ENCODE data around the gene LIF. TPM values are rescaled to one million over a fixed set of nuclear protein-coding genes. Genes with fewer than 3 reads are reported as not detected.

LIF gene
- total RNA-seq, 2 experiments from 2014 or later: 508 to 564 TPM

GRCh38 chr22:30198152-30198825 is 48.3 kb downstream of the LIF start:
- no peaks in the 10 kb centered on the region for H3K27me3 Mint-ChIP-seq
- POLR2A ChIA-PET: interaction anchor here (0.8 to 3.7 kb wide), 6 partner anchors 11 to 44 kb away, joined by 4 to 28 read pairs (median 6); no protein-coding TSS in a partner anchor
- H3K4me3 Mint-ChIP-seq: peak overlapping the region; percentile 25
- H3K36me3 Mint-ChIP-seq: peaks cover 25% of the 10 kb centered on the region
- peak overlapping the region; percentile 69 for H3K27ac Mint-ChIP-seq
- peaks cover 6% of the 10 kb centered on the region for H3K9me3 Mint-ChIP-seq
- no peak for DNase-seq
- peaks cover 52% of the 10 kb centered on the region for H3K4me1 Mint-ChIP-seq
- ATAC-seq (ENCODE audit: low read depth): no peak

- H3K4me1 Mint-ChIP-seq: peaks cover 60% of the 10 kb centered on the region
- no peaks in the 10 kb centered on the region for H3K27me3 Mint-ChIP-seq
- POLR2A ChIA-PET: interaction anchor here (1.5 to 3.7 kb wide), 5 partner anchors 9 to 45 kb away, joined by 4 to 28 read pairs (median 8); no protein-coding TSS in a partner anchor
- H3K4me3 Mint-ChIP-seq: peak overlapping the region; percentile 61
- ATAC-seq (ENCODE audit: low read depth) (peak; percentile 8), DNase-seq (no peak)
- peaks cover 26% of the 10 kb centered on the region for H3K36me3 Mint-ChIP-seq
- peak overlapping the region; percentile 94 for H3K27ac Mint-ChIP-seq
- peaks cover 6% of the 10 kb centered on the region for H3K9me3 Mint-ChIP-seq
These were observed 49.2 kb downstream of the LIF start for GRCh38 chr22:30197389-30197788.

- H3K9me3 Mint-ChIP-seq: peaks cover 6% of the 10 kb centered on the region
- H3K27me3 Mint-ChIP-seq: no peaks in the 10 kb centered on the region
- DNase-seq: no peak
- POLR2A ChIA-PET: interaction anchor here (1.1 to 3.7 kb wide), 11 partner anchors 9 to 64 kb away, joined by 3 to 28 read pairs (median 8); no protein-coding TSS in a partner anchor
- peaks cover 65% of the 10 kb centered on the region for H3K4me1 Mint-ChIP-seq
- ATAC-seq (ENCODE audit: low read depth): no peak
- peaks cover 25% of the 10 kb centered on the region for H3K36me3 Mint-ChIP-seq
- H3K27ac Mint-ChIP-seq: peak overlapping the region; percentile 94
- peak overlapping the region; percentile 61 for H3K4me3 Mint-ChIP-seq
These were observed 49.7 kb downstream of the LIF start for GRCh38 chr22:30196880-30197336.

GRCh38 chr22:30196141-30196879 is 50.2 kb downstream of the LIF start:
- peak; percentile 75 for ATAC-seq (ENCODE audit: low read depth)
- H3K9me3 Mint-ChIP-seq: peaks cover 3% of the 10 kb centered on the region
- H3K4me3 Mint-ChIP-seq: peak overlapping the region; percentile 61
- peaks cover 69% of the 10 kb centered on the region for H3K4me1 Mint-ChIP-seq
- H3K36me3 Mint-ChIP-seq: peaks cover 21% of the 10 kb centered on the region
- POLR2A ChIA-PET: interaction anchor here (0.5 to 3.7 kb wide), 14 partner anchors 8 to 65 kb away, joined by 3 to 28 read pairs (median 5); partner anchors contain the start of gene LIF
- H3K27ac Mint-ChIP-seq: peak overlapping the region; percentile 94
- no peaks in the 10 kb centered on the region for H3K27me3 Mint-ChIP-seq
- DNase-seq: no peak

GRCh38 chr22:30195245-30196140 is 51.1 kb downstream of the LIF start:
- POLR2A ChIA-PET: interaction anchor here (0.6 to 3.7 kb wide), 12 partner anchors 8 to 66 kb away, joined by 3 to 28 read pairs (median 6); partner anchors contain the start of gene LIF
- Mint-ChIP-seq H3K36me3 (peaks cover 19% of the 10 kb centered on the region), H3K4me1 (peaks cover 77% of the 10 kb centered on the region), H3K27ac (peak overlapping the region; percentile 94), H3K4me3 (peak overlapping the region; percentile 61), H3K27me3 (no peaks in the 10 kb centered on the region), H3K9me3 (peaks cover 1% of the 10 kb centered on the region)
- ATAC-seq (ENCODE audit: low read depth): no peak
- DNase-seq: no peak

GRCh38 chr22:30193031-30193775 is 53.4 kb downstream of the LIF start:
- H3K9me3 Mint-ChIP-seq: no peaks in the 10 kb centered on the region
- ATAC-seq (ENCODE audit: low read depth) (no peak), DNase-seq (no peak)
- POLR2A ChIA-PET: interaction anchor here (7.2 kb wide), 1 partner anchor 28 kb away, joined by 41 read pairs; no protein-coding TSS in a partner anchor
- H3K36me3 Mint-ChIP-seq: peaks cover 19% of the 10 kb centered on the region
- H3K4me3 Mint-ChIP-seq: peak overlapping the region; percentile 25
- H3K4me1 Mint-ChIP-seq: peaks cover 85% of the 10 kb centered on the region
- no peaks in the 10 kb centered on the region for H3K27me3 Mint-ChIP-seq
- peak overlapping the region; percentile 90 for H3K27ac Mint-ChIP-seq

GRCh38 chr22:30192427-30192826 is 54.1 kb downstream of the LIF start:
- Mint-ChIP-seq H3K36me3 (peaks cover 19% of the 10 kb centered on the region), H3K4me3 (peak overlapping the region; percentile 74), H3K27me3 (no peaks in the 10 kb centered on the region), H3K9me3 (no peaks in the 10 kb centered on the region), H3K4me1 (peaks cover 88% of the 10 kb centered on the region), H3K27ac (peak overlapping the region; percentile 90)
- ATAC-seq (ENCODE audit: low read depth) (no peak), DNase-seq (no peak)
- POLR2A ChIA-PET: interaction anchor here (2.3 to 7.9 kb wide), 5 partner anchors 10 to 48 kb away, joined by 8 to 247 read pairs (median 16); partner anchors contain the start of gene LIF

- ATAC-seq (ENCODE audit: low read depth) (no peak), DNase-seq (no peak)
- H3K27me3 Mint-ChIP-seq: no peaks in the 10 kb centered on the region
- POLR2A ChIA-PET: interaction anchor here (0.7 to 7.9 kb wide), 18 partner anchors 9 to 74 kb away, joined by 3 to 247 read pairs (median 6); partner anchors contain the start of gene LIF
- peaks cover 20% of the 10 kb centered on the region for H3K36me3 Mint-ChIP-seq
- peak overlapping the region; percentile 74 for H3K4me3 Mint-ChIP-seq
- H3K4me1 Mint-ChIP-seq: peaks cover 86% of the 10 kb centered on the region
- H3K9me3 Mint-ChIP-seq: no peaks in the 10 kb centered on the region
- H3K27ac Mint-ChIP-seq: peak overlapping the region; percentile 90
These were observed 55.4 kb downstream of the LIF start for GRCh38 chr22:30191040-30191701.

GRCh38 chr22:30190574-30190973 is 56.0 kb downstream of the LIF start:
- DNase-seq: no peak
- Mint-ChIP-seq H3K27me3 (no peaks in the 10 kb centered on the region), H3K4me3 (peak overlapping the region; percentile 74), H3K27ac (peak overlapping the region; percentile 90), H3K4me1 (peaks cover 83% of the 10 kb centered on the region), H3K9me3 (no peaks in the 10 kb centered on the region), H3K36me3 (peaks cover 17% of the 10 kb centered on the region)
- ATAC-seq (ENCODE audit: low read depth): peak; percentile 57
- POLR2A ChIA-PET: interaction anchor here (1.0 to 7.9 kb wide), 16 partner anchors 9 to 73 kb away, joined by 3 to 247 read pairs (median 7); partner anchors contain the start of gene LIF
